HG03521 (cell line): ENCODE results near the gene CCDC97.
A peak's percentile ranks its signal among the peaks of the same experiment; 100 is the strongest.

Experiments used
- ATAC-seq: cut with Tn5 transposase; IDR thresholded peaks from one replicate; pipeline ENCODE4 v1.9.1; 2021; ENCODE audit warnings: mild to moderate bottlenecking, moderate library complexity; ENCODE audit not compliant: unreplicated experiment

The CCDC97 gene

GRCh38 chr19:41297628-41298347 is 12.2 kb upstream of the CCDC97 start:
- ATAC-seq: peak; percentile 77

GRCh38 chr19:41298348-41298964 is 11.5 kb upstream of the CCDC97 start:
- ATAC-seq: no peak

GRCh38 chr19:41299046-41299754 is 10.8 kb upstream of the CCDC97 start:
- ATAC-seq: no peak

DNA sequence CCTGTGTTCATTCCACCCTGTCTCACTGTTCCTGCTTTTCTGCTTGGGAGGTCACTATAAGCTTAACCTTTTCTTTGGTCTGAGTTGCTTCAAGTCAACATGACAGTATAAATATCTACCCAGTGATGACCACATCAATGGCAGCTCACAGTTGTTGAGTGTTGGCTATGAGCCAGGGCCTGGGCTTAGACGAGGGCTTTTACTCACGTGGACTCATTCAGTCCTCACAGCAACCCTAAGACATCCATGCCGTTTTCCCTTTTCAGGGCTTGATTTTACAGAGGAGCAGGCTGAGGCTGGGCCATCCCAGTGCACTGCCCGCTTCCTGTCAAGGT is 10.2 kb upstream of the CCDC97 start:
- ATAC-seq: no peak

GRCh38 chr19:41300555-41300954 is 9.4 kb upstream of the CCDC97 start:
- ATAC-seq: no peak

GRCh38 chr19:41302624-41303351 is 7.2 kb upstream of the CCDC97 start:
- no peak for ATAC-seq

- ATAC-seq: no peak
Measured at GRCh38 chr19:41303954-41304353, 6.0 kb upstream of the CCDC97 start.

- ATAC-seq: no peak
Measured at GRCh38 chr19:41304706-41305483, 5.1 kb upstream of the CCDC97 start.

DNA sequence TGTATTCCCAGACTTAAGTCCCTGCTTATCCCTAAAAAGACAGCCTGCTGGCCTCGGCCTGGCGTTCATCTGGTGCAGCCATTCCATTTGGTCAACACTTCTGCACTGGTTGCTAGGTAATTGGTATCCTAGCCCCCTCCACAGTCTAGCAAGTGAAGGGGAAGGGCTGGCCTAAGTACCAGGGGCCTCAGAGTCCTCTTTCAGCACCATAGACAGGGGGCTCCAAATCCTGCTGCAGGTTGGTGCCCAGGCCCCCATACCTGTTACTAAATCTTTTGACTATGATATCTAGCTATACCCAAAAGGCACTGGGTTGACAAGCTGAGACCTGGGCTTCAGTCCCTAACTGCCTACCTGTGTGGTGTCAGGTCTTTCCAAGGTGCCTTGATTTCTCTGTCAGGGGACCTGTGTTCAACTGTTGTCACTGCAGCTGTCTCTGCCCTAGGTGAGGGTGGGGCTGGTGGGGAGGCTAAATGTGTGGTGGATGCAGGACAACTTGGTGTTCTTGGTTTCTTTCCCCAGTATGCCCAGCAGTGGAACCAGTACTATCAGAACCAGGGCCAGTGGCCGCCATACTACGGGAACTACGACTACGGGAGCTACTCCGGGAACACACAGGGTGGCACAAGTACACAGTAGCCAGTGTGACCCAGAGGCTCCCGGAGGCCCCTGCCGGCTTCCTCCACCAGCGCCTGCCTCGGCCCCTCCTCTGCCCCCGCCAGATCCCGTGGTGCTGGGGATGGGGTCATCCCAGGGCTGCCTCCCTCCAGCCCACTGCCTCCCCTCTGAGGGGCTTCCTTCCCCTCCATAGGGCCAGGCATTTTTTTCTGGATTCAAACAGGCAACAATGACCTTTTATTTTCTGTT is 3.8 kb upstream of the CCDC97 start:
- no peak for ATAC-seq

DNA sequence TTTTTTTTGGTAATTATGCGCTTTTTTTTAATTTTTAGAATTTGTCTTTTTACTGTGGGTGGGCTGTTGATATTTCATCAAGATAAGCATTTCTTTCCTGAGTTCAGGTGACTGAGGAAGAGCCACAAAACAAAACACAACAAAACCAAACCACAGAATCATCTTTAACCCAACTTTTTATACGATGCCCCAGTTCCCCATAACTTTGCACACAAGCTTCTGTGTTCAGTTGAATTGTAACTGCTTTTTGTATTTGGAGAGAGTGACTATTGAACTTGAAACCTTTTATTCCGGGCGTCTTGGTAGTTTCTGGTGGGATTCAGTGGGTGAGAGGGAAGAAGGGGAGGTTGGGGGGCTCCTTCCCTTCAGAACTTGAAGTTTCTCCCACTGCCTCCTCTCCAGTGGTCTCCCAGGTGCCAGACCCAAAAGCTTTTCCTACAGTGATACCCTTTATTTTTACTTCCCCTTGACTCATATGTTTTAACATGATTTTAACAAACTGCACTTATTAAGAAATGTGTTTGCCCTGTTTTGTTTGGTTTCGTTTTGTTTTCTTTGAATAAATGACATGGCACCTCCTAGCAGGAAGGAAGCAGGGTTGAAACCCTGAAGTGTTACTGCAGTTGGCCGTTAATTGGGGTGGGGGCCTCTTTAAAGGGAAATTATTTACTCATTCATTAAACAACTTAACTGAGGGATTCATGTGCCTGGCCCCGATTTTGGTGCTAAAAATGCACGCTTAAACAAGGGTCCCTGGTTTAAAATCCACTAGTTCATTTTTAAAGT is 2.7 kb upstream of the CCDC97 start:
- ATAC-seq: no peak

DNA sequence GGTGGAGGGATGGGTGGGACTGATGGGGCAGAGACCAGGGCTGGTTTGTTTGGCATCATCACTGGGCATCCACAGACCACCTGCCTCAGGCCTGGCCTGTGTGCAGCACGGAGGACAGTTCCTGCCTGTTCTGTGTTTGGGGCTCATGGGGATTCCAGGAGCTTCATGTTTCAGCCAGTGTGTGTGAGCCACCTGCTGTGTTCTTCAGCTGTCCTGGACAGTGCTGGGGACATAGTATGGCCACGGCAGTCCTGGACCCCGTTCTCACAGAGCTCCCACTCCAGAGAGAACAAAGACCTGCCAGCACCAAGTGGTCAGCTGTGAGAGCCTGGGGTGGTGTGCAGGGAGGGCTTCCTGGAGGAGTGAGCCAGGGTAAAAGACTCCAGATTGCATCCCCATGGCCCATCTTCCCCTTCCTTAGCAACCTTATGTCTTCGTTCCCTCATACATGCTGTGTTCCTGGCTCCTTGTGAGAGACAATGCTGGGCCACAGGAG is 2.0 kb upstream of the CCDC97 start:
- ATAC-seq: no peak

- ATAC-seq: no peak
Measured at GRCh38 chr19:41308450-41309179, 1.4 kb upstream of the CCDC97 start.

DNA sequence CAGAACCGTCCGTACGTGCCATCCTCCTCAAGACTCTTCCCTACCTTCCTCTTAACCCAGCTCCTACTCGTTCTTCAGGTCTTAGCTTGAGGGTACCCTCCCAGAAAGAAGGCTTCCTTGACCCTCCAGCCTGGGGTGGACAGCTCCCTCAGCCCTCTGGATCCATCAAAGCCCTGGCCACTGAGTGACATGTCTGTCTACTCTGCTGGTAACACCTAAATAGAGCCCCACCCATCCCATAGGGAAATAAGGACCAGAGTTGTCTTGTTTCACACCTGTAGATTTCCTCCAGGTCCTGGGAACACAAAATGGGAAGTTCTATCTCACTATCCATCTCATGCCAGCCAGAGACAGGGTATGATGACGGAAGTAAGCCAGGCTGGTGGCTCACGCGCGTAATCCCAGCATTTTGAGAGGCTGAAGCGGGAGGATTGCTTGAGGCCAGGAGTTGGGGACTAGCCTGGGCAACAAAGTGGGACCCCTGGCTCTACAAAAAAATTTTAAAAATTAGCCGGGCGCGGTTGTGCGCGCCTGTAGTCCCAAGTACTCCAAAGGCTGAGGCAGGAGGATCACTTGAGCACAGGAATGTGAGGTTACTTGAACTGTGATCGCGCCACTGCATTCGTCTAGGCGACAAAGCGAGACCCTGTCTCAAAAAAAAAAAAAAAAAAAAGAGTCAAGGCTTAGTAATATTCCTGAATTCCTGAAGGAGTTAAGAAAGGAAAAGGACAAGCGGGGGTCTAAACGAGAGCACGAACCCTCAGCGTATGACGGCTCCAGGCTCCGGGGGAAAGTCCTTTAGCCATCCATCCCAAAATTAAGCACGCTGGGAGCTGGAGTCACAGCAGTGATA is 566 bp upstream of the CCDC97 start:
- ATAC-seq: no peak

DNA sequence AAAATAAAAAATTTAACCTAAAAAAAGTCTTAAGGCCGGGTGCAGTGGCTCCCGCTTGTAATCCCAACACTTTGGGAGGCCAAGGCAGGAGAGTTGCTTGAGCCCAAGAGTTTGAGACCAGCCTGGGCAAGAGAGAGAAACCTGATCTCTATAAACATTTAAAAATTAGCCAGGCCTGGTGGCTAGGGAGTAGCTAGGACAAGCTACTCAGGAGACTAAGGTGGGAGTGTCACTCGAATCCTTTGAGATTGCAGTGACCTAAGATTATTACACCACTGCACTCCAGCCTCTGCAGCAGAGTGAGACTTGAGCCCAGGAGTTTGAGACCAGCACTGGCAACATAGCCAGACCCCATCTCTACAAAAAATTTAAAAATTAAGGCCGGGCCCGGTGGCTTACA is 1.1 kb downstream of the CCDC97 start:
- no peak for ATAC-seq

- no peak for ATAC-seq
Measured at GRCh38 chr19:41311613-41312012, 1.6 kb downstream of the CCDC97 start.

DNA sequence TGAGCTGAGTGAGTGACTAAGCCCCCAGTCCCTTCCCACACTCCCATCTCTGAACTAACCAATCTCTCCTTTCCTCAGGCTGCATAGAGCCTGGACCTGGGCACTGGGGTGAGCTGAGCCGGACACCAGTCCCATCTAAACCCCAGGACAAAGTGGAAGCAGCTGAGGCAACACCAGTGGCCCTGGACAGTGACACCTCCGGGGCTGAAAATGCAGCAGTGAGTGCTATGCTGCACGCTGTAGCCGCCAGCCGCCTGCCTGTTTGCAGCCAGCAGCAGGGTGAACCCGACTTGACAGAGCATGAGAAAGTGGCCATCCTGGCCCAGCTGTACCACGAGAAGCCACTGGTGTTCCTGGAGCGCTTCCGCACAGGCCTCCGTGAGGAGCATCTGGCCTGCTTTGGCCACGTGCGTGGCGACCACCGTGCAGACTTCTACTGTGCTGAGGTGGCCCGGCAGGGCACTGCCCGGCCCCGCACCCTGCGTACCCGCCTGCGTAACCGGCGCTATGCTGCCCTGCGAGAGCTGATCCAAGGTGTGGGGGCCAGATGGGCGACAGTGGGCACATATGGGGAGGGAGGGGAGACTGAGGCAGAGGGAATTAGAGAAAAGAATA is 6.4 kb downstream of the CCDC97 start:
- ATAC-seq: no peak
